Activated naive CD4-positive, alpha-beta T cell (primary cell): ENCODE measurements around the gene EPAS1.

Experiments used
- DNase-seq, 4 experiments: peaks; one replicate each; lab custom pipeline; 2025; lab: John Stamatoyannopoulos, UW

The EPAS1 gene

DNA sequence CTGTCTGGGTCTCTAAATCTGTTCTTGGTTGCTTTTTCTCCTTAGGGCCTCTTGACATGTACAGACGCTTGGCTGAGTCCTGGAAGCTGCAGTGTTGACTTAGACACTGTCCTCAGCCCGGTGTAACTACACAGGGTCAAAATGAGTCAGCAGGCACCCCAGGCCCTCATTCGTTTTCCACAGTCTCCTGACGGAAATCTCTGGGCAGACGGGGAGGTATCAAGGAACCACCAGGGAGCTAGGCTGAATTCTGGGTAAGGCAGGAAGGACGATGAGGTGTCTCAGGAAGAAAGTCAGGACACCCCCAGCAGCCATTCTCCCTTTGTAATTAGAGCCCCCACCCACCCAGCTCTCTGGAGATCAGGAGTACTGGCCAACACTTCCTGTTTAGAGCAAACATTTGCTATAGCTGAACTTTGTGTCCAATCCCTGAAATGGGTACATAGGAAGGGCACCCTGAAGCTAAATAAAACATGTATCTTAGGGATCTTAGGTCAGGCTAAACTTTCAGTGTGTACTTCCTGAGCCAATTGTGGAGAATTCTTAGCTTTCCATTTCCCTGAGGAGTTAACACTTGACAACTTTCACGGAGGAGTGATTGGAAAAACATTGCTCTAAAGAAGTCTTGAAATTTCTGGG lies 23.9 kb upstream of the EPAS1 start:
- no peak for DNase-seq

DNA sequence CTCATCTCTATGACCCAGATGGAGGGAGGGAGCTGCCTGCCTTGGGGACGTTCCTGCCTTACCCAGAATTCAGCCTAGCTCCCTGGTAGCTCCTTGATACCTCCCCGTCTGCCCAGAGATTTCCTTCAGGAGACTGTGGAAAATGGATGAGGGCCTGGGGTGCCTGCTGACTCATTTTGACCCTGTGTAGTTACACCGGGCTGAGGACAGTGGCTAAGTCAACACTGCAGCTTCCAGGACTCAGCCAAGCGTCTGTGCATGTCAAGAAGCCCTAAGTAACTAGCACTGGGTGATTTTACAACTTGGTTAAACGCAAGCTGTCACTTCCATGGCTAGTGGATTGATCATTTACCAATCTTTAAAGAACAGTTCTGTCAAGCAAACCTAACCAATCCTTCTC lies 23.3 kb upstream of the EPAS1 start:
- no peak for DNase-seq

DNA sequence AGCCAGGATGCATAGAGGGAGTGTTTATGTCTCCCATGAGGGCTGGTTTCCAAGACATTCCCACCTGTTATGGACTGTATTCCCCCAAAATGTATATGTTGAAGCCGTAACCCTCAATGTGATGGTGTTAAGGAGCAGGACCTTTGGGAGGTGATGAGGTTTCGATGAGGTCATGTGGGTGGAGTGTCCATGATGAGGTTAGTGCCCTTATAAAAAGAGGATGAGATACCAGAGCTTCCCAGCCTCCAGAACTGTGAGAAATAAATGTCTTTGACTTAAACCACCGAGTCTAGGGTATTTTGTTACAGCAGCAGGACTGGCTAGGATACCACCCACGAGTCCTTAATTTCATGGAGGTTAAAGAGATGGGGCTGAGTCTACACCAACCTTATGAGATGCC lies 22.6 kb upstream of the EPAS1 start:
- DNase-seq, result no peak

DNA sequence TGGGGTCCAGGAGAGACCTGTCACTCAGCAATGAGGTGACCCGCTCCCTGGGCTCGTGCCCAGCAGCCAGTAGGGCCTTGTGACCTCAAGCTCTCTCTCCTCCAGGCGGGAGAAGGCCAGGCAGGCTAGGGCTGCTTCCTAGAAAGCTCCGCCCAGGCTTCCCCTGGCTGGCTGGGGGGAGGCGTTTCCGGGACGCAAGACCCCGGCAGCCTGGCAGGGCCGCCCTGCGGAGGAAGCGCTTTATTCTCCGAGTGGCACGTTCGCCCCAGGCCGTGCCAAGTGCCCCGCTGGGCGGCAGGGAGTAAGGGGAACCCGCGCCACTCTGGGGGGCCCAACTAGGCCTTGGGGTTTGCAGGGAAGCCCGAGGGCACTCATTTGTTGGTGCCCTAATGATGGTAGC lies 21.2 kb upstream of the EPAS1 start:
- no peak for DNase-seq

DNA sequence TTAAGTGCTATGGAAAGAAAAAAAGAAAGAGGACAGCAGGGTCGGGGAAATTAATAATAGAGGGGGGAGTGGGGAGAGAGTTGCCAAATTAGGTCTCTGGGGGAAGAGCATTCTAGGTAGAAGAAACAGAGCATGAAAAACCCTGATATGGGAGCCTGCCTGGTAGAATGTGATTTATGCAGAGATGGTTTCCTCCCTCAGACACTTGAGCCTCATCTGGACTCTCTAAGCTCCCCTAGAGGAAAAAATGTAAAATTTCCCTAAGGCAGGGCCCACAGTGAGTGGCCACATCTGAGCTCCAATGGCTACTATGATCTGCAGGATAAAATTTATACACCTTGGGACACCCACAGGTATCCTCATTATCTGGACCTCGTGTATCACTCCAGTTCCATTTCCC lies 20.6 kb upstream of the EPAS1 start:
- no peak for DNase-seq

DNA sequence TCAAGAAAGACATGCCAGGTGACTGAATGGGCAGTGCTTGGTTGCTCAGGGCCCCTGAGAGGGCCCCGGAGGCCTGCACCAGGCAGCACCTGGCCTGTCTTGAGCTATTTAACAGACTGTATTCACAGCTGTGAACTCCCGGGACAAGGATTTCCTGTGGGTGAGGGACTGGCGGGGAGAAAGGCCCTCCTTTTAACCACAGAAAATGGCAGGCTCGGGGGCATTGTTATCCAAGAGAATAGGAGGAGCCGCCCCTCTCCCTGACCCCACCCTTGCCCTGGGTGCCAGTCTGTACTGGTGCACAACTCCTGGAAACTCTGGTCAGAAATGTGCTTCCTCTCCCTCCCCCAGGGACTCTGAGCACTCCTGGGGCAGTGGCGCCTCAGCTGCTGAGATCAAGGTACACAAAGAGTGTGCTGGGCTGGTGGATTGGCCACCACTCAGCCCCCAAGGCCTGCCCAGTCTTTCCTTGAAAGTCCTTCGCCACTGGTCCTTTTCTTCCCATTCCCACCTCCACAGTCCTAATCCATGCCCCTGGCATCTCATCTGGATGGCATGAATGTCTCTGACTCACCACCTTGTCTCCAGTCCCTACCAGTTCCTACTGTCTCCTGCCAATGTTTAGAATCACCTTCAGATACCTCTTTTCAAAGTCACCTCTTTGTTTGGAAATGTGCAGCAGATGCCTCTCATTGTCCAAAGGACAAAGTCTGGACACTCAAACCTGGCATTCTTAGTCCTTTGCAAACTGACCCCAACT lies 19.6 kb upstream of the EPAS1 start:
- no peak for DNase-seq

DNA sequence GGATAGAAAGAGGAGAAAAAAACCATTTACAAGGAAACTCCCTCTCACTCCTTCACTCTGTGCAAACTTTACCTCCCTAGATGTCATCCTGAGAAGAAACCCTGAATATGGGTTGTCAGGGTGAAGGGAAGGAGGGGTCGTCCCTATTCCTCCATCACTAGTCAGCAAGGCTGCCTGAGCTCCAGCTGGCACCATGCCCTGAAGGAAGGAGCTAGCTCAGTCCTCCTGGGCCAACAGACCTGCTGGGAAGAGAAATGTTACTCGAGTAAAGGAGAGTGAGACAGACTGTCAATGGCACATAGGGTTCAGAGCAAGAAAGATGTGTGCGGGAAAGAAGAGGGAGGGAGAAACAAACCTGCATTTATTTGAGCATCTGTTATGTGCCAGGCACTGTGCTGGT lies 18.3 kb upstream of the EPAS1 start:
- DNase-seq, result no peak

DNA sequence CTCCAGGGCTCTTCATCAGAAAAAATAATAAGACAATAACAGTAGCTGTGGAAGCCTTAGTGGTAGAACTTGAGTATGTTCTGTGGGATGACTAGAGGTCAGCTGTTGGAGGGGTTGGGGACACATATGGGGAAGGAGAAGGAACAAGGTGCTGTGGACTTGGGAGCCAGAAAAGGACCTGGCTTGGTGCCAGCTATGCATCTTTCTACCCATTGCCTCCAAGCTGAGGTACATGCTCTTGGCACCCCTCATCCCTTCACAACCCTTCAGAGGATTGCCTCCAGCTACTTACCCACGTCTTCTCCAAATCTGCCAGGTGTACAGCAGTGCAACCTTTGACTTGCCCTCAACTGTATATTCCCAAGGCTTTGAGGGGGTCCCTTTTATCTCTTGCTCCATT lies 15.3 kb upstream of the EPAS1 start:
- DNase-seq, result no peak

DNA sequence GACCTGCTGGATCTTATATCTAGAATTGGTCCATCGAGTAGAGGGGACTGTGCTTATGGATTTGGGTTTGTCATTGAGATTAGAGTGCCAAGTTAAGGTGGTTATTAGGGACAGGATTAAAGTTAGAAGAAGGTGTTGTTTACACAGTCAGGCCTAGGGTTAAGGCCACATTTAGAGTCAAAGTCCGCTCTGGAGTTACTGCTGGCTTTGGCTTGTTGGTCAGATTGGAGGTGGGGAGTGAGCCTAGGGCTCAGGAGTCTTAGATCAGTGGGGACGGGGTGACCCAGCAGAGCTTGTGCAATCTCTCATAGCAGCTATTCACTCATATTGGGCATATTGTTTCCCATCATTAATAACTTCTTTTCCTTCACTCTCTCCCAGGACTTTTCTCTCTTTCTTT lies 13.5 kb upstream of the EPAS1 start:
- DNase-seq, result no peak

DNA sequence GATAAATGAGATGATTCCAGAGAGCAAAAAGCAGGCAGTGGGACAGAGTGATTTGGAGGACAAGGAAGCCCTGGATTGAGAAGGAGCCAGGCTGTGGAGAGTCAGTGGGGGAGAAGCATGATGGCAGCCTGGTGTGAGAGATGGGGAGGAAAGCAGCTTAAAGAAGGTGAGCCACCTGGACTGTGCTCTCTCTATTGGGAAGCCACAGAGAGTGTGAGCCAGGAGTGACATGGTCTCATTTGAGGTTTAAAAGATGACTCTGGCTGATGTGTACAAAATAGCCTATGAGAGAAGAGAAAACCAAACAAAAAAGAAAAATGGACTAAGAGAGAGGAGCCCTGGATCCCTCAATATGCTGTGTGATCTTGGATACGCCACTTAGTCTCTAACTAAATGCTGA lies 12.9 kb upstream of the EPAS1 start:
- DNase-seq, result no peak

DNA sequence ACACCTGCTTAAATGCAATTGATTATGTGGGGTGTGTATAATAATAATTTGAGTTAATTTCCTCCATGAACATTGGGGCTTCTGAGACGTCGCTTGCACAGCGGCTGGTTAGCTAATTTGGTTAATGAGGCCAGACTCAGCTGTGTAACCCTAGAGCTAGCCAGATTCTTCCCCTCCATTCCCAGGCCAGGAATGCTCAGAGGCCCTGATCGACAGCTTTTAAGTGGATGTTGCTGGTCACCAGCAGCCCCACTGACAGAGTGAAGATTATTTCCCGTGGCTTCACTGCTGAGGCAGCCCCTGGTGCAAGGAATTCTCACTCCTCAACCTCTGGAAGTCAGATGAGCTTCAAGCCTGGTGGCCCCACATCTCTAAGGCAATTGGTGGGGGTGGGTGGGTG lies 12.4 kb upstream of the EPAS1 start:
- DNase-seq, result no peak

DNA sequence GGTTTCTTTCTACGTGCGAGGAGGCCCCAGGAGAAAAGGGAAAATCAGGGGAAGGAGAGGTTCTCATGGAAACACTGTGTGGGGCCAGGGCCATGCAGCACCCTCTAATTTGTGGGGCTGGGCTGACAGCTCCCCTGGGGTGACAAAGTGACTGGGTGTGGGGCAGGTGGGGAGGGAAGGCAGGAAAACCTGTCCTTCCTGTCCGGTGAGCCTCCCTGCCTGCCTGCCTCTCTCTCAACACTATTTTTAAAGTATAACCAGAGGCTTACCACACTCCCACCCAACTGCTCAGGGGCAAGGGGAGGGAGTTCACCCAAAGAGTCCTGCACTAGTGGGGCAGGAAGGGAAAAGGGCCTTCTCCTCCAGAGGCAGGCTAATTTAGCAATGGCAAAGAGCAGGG lies 10.5 kb upstream of the EPAS1 start:
- DNase-seq, result no peak

DNA sequence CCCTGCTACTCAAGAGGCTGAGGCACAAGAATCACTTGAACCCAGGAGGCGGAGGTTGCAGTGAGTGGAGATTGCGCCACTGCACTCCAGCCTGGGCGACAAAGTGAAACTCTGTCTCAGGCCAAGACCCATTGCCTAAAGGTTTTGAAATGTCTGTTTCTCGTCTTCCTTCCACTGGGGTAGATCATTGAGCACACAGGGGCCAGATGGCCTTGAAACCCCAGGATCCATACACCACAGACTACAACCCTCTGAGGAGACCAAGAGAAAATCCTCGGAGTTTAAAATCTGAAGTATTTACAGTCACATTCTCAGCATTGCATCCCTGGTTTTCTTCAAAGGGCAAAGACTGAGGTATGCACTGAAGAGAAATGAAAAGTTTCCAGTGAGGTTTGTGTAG lies 7.1 kb upstream of the EPAS1 start:
- DNase-seq, result no peak

DNA sequence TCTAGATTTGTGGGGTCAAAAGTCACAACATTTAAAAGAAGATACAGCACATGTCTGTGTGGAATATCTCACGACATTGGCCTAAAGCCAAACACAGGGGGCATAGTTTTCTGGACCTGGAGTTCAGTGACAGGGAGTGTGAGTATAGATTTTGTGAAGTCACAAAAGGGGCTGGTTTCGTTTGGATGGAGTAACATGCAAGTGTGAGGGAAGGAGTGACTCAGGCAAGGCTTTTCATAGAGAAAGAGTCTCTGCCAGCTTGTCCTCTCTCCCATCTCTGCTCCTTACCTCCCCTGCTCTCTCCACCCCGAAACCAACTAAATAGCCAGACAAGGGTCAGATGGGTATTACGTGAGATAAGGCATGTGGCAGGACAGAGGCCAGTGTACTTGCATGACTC lies 3.7 kb upstream of the EPAS1 start:
- DNase-seq, result no peak

DNA sequence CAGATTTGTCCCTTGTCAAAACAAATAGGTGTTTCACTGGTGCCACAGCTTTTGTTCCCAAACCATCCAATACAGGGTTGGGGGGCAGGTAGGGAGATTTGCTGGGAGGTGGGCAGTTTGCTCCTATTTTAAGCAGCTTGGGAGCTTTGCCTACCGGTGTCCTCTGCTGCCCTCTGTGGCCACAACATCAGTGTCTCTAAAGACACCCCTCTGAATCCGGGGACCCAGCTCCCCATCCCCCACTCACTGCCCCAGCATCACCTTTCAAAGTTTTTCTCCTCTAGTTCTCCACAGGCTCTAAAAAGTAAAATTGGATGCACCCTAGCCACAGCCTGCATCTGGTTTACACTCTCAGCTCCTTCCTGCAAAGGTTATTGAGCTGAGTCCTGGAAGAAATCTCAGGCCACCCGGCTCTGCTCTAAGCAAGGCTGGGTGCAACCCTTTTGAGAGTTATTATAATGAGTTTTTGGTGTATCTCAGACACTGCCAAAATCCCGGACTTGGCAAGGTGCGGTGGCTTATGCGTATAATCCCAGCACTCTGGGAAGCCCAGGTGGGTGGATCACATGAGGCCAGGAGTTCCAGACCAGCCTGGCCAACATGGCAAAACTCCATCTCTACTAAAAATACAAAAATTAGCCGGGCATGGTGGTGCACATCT lies 2.9 kb upstream of the EPAS1 start:
- DNase-seq, result peak in 1 of 4 experiments; percentile 9

DNA sequence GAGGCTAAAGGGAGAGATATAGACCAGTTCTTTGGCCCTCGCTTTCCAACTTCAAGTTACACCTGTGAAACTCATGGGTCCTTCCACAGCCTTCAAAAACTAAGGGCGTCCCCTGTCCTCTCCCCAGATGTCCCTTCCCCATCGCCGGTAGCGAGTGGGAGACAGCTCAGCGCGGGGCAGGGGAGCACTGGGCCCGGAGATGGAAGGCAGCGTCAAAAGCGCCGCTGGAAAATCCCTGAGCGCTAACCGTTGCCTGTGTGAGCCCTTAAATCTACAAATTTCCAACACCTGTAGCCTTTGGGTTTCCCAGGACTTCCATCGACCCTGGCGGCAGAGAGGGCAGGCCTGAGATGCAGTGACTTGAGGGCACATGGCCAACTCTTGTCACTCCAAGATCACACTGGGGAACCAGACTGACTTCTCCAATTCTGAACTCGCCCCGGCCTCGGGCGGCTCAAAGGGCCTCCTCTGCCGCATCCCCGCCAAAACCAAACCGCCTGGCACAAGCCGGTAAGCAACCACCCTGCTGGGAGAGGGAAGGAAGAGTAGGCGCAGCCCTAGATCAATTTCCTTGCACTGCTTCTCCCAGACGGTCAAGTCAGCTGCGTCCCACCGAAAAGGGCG lies 879 bp upstream of the EPAS1 start:
- DNase-seq, result peak in 1 of 4 experiments; percentile 7

DNA sequence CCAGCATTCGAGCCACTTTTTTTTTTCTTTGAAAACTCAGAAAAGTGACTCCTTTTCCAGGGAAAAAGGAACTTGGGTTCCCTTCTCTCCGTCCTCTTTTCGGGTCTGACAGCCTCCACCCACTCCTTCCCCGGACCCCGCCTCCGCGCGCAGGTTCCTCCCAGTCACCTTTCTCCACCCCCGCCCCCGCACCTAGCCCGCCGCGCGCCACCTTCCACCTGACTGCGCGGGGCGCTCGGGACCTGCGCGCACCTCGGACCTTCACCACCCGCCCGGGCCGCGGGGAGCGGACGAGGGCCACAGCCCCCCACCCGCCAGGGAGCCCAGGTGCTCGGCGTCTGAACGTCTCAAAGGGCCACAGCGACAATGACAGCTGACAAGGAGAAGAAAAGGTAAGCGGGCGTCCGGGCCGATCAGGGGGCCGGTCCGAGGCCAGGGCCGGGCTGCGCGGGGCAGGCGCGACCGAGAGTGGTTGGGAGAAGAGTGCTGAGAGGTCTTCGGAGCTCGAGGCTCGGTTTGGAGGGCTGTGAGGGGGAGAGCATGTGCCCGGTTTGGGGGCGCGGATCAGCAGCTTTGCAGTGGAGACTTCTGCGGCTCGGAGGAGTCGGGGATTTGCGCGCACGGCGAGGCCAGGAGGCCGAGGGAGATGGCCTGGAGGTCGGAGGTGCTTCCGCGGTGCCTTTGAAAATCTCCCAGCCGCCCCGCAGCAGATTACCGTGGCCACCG lies 502 bp downstream of the EPAS1 start:
- DNase-seq, result peak in 3 of 4 experiments; percentile 14 to 69 (median 32)

DNA sequence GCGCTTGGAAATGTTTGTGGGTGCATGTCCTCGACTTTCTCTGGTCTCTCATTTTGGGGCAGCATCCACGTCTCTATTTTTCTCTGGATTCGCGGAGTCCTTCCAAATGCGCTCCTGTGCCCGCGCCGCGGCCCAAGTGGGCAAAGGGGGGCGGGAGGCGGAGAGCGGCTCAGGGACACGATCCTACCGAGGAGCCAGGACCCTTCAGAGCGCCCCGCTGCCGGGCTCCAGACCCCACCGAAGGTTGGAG lies 990 bp downstream of the EPAS1 start:
- DNase-seq, result no peak

DNA sequence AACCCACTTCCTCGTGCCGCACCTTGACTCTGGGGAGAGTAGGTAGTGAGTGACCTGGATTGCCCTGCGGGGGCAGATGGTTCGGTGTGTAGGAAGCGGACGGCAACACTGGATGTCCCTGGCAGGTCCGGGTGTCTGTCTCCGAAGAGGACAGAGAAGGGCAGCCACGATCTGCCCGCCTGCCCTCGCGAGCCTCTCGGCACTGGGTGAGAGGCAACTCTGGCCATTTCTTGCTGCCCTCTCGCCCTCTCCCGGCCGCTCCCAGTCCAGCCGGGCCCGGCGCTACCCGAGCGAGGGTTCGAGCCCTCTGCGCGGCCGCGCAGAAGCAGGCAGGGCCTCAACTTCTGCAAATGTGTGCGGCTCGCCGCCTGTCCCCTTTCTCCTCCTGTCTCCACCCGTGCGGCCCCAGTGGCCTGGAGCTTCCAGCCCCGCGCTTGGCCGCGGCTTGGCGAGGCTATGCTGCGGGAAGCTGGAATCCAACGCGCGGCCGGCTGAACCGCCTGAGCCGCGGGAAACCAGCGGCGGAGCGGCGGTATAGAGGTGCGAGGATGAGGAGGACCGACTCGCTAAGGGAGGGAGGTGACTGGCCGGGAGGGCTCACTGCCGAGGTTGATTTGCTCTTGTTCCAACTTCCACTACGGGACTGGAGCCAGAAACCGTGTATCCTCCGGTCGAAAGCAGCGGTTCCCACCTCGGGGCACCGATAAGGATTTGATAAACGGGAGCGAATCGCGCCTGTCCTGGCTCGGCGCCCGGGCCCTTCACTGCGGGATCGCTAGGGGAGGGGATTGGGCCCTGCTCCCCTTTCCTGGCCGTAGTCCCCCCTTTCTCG lies 1.5 kb downstream of the EPAS1 start:
- DNase-seq, result peak in 2 of 4 experiments; percentile 8 to 13

DNA sequence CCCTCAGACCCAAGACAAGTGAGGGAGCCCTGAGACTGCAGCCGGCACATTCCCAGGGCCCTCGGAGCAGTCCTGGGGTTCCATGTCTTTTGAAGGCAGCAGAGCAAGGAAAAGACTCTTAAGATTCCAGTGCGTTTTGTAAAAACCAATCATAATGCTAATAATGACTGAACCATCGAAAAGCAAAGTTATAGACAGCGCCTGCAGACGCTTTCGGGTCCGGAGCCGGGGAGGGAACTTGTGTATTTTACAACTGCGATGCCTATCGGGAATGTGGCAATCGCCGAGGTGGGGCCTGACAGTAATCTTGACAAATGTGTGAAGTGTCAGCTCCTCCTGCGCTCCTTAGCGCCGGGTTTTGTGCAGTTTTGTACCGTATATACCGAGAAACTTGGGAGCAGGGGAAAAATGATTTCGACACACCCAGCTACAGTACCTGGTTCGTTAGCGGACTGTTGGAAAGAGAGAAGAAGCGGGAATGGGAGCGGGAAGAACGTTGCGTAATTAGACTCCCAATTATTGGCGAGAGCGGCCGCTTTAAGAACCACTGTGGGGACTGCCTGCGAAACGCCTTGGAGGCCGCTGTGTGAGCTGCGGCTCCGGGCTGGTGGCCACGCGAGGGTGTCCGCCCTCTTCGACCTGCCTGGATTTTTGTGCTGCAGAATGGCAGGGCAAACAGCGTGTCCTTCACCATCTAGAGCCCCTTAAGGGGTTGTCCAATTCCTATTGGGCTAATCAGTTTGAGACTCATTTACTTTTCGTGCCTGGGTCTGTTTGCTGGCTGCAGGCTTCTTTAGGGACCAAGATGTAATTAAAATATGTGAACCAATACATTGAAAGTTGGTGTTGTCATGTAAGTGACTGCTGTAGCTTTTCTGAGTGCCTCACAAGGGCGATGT lies 2.4 kb downstream of the EPAS1 start:
- no peak for DNase-seq

DNA sequence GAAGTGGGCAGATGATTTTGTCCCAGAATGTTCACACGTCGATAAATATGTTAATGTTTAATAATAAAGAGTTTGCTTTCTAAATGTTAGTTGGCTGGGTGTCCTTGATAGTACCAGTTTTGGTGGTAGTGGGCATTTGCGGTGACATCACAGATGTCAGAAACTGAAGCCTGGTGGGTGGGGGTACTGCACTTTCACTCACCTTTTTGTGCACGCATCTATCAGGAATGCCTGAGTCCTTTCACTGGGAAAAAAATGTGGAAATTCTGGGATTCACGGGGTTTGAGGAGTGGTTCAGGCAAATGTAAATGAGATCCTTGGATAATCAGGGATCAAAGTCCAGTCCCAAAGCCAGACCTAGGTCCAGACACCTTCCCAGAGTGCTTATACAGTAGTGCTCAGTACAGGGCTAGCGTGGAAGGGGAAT lies 3.2 kb downstream of the EPAS1 start:
- DNase-seq, result no peak
